ENCODE measurements around the gene BACH2. TPM values are rescaled to one million over a fixed set of nuclear protein-coding genes. Genes with fewer than 3 reads are reported as not detected.

The BACH2 gene
- polyA plus RNA-seq, 1 experiment, result 2.2 TPM

GRCh38 chr6:90173262-90173925, 123.2 kb downstream of the BACH2 start:
- Histone ChIP-seq H3K27ac (ENCODE audit: low read depth, low read length) (no peak overlapping the region), H3K27me3 (ENCODE audit: control insufficient read depth, insufficient read depth, low read length) (no peaks in the 10 kb centered on the region), H3K9me3 (ENCODE audit: control insufficient read depth, insufficient read depth, low read length) (no peaks in the 10 kb centered on the region), H3K4me3 (ENCODE audit: low read depth, low read length) (no peak overlapping the region)
- CTCF ChIA-PET, result no interaction called here
- POLR2A ChIA-PET, result no interaction called here
- TF ChIP-seq CTCF (IDR thresholded peaks at IDR 0.05; ENCODE audit: low read depth, low read length), result no peak
- DNase-seq (ENCODE audit: low read depth, low spot score), result no peak

GRCh38 chr6:90170601-90171000, 126.0 kb downstream of the BACH2 start:
- CTCF ChIA-PET, result no interaction called here

GRCh38 chr6:90169374-90169773, 127.3 kb downstream of the BACH2 start:
- Histone ChIP-seq H3K27me3 (ENCODE audit: control insufficient read depth, insufficient read depth, low read length) (no peaks in the 10 kb centered on the region), H3K9me3 (ENCODE audit: control insufficient read depth, insufficient read depth, low read length) (no peaks in the 10 kb centered on the region), H3K27ac (ENCODE audit: low read depth, low read length) (no peak overlapping the region), H3K4me3 (ENCODE audit: low read depth, low read length) (no peak overlapping the region)
- ChIA-PET POLR2A (interaction anchor here (0.7 to 1.0 kb wide), 2 partner anchors 71 to 126 kb away, joined by 3 read pairs; no protein-coding TSS in a partner anchor), CTCF (interaction anchor here (1.9 kb wide), 1 partner anchor 71 kb away, joined by 4 read pairs; no protein-coding TSS in a partner anchor)
- no peak for TF ChIP-seq CTCF (IDR thresholded peaks at IDR 0.05; ENCODE audit: low read depth, low read length)
- DNase-seq (ENCODE audit: low read depth, low spot score), result no peak

More at GRCh38 chr6:90170601-90171000, 126.0 kb downstream of the BACH2 start:
- Histone ChIP-seq H3K27me3 (ENCODE audit: control insufficient read depth, insufficient read depth, low read length) (no peaks in the 10 kb centered on the region), H3K27ac (ENCODE audit: low read depth, low read length) (no peak overlapping the region), H3K9me3 (ENCODE audit: control insufficient read depth, insufficient read depth, low read length) (no peaks in the 10 kb centered on the region), H3K4me3 (ENCODE audit: low read depth, low read length) (no peak overlapping the region)
- DNase-seq (ENCODE audit: low read depth, low spot score), result no peak
- POLR2A ChIA-PET, result no interaction called here
- TF ChIP-seq CTCF (IDR thresholded peaks at IDR 0.05; ENCODE audit: low read depth, low read length), result no peak

- ChIA-PET POLR2A (interaction anchor here (0.7 to 1.0 kb wide), 2 partner anchors 71 to 127 kb away, joined by 3 read pairs; no protein-coding TSS in a partner anchor), CTCF (interaction anchor here (0.7 to 1.9 kb wide), 2 partner anchors 71 to 180 kb away, joined by 3 to 4 read pairs; no protein-coding TSS in a partner anchor)
- no peaks in the 10 kb centered on the region for H3K27me3 ChIP-seq (ENCODE audit: control insufficient read depth, insufficient read depth, low read length)
- H3K4me3 ChIP-seq (ENCODE audit: low read depth, low read length), result no peak overlapping the region
- no peak overlapping the region for H3K27ac ChIP-seq (ENCODE audit: low read depth, low read length)
- DNase-seq (ENCODE audit: low read depth, low spot score), result peak; percentile 27
- TF ChIP-seq CTCF (IDR thresholded peaks at IDR 0.05; ENCODE audit: low read depth, low read length), result no peak
- H3K9me3 ChIP-seq (ENCODE audit: control insufficient read depth, insufficient read depth, low read length), result no peaks in the 10 kb centered on the region
Observed at GRCh38 chr6:90168693-90169131, 127.9 kb downstream of the BACH2 start.

Data from AG04450 (cell line).